Right lobe of liver (tissue), 4 donors: ENCODE results near the gene MMP13.

ENCODE experiments used
- CTCF ChIP-seq, 4 donors: fragments of 200-600 bp in 3 of 4; fragments of 450-650 bp in 1 of 4; IDR thresholded peaks; one replicate each; pipeline versions ENCODE4 v1.5.1 to v1.8.0; 2016 to 2022; ENCODE audit warnings: antibody characterized with exemption in 4 of 4, mild to moderate bottlenecking in 2 of 4
- POLR2A ChIP-seq: fragments of 450-650 bp; IDR thresholded peaks from one replicate; pipeline ENCODE4 v1.6.1; 2017; ENCODE audit warnings: antibody characterized with exemption, mild to moderate bottlenecking
- donor health status: DM: no; HTN: no; CAD: no.
- donor health status: DM: no; HTN: no; CAD: no.
- donor health status: DM: no; HTN: yes; CAD: no.

- TF ChIP-seq CTCF (IDR thresholded peaks at IDR 0.05) (no peak), POLR2A (no peak)
These were observed 33.8 kb downstream of the MMP13 start for GRCh38 chr11:102921587-102922220.
